ENCODE results near the gene ZNF24.

DNA sequence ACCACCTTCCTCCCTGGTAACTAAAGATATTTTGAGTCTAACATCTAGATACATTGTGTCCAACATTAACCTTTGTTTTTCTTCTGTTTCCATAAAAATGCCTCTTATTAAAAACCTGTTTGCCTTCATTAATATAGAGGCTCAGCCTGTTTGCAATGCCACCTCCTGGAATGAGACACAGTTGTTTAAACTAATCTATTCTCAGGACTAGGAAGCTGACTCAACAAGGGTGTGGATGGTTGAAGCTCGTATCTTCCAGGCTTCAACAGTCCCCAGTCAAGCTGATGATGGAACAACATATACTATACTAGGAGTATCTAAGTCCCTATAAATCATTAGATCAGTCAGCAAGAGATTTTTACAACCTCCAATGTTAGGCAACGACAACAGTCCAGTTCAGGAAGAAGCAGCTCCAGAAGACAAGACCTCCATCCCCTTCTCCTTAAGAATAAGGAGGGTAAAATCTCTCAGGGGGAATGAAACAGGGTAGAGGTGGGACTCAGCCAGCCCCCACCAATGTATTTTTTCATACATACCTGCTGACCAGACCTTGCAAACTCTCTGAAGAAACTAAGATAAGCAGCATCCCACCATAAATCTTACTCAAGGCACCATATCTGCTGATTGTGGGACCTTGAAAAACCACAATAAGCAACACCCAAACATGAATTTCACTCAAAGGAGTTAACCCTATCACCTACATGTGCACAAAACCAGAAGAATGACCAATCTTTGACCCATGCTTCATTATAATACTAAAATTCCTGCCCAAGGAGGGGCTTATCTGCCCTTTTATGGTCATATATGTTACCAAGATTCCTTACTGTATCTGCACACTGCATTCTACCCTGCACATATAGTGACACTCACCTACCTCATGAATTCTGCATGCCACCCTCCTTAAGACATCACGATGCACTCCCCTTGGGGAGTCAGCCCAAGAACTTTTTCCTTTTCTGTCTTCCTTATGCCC, 21.4 kb downstream of the ZNF24 start:
- TF ChIP-seq CTCF (IDR thresholded peaks at IDR 0.05) (no peak), EZH2phosphoT487 (IDR thresholded peaks at IDR 0.05) (no peak), EZH2 (IDR thresholded peaks at IDR 0.05) (no peak)

Measured in neural progenitor cell (in vitro differentiated cells).